ENCODE data around the gene PADI1.

The PADI1 gene

DNA sequence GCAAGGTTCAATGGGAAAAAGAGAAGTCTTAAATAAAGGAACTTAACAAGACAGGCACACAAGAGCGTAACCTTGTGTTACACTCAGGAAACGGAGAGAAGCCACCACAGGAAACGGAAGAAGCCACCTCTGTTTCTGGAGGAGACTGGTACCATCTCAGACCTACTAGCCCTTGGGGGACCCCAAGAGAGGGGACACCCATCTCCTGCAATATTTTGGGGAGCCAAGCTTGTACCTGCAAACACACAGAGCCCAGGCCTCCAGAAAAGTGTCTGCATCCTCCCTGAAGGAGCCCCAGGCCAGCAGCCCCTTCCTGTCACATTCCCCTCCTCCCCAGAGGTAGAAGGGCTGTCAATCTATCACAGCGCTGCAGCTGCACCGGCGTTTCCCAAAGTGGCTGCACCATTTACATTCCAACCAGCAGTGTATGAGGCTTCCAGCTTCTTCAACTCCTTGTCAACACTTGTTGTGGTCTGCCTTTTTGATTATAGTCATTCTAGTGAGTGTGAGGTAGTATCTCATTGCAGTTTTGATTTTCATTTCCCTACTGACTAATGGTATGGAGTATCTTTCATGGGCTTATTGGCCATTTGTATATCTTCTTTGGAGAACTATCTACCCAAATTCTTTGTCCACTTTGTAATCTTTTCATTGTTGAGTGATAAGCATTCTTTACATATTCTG lies 23.0 kb upstream of the PADI1 start:
- no peak for DNase-seq (ENCODE audit: low read depth in 4 of 4, low spot score in 1 of 4)

DNA sequence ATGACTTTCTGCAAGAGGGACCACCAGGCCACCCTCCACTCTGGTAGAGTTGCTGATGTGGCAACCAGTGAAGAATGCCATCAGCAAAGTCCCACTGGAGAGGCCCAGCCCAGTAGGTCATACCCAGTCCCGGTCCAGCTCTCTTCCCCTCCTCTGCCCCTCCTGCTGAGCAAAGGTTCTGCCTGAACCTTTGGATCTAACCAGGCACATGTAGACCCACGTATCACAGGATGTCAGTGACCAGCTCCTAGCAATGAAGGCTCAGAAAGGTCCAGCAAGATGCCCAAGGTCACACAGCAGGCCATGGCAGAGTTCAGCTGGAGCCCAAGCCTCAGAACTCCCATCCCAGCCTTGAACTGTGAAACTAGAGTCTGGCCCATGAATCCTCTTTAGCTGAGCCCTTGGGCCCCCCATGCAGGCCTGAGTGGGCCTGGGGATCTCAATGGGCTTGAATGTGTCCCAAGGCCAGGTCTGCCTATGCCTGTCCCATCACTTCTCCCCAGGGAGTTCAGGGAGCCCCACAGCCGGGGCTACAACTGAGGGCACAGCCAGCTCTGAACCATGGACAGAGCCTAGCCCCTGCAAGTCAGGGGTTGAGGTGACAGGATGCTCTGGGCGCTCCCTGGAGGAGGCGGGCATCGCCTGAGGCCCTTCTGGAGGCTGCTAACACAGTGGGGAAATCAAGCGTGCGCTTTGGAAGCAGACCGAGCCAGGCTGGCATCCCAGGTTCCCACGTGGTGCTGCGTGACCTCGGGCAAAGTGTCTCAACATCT lies 21.4 kb upstream of the PADI1 start:
- no peak for DNase-seq (ENCODE audit: low read depth in 4 of 4, low spot score in 1 of 4)

DNA sequence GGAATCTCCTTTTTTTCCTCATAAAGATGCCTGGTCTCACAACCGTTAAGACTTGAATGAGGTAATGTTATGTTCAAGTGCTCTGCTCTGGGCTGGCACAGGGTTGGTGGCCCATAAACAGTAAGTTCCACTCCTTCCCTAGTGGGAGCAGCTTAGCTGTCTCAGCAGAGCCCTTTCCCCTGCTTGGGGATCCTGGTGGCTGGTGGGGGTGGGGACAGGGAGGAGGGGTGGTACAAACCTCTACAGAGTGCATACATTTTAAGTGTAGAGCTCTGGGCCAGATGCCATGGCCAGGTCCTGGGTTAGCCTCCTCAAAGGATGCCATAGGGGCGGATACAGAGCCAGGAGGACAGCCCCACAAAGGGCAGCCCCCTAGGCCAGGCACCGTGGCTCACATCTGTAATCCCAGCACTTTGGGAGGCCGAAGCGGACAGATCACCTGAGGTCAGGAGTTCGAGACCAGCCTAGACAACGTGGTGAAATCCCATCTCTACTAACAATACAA lies 20.7 kb upstream of the PADI1 start:
- DNase-seq (ENCODE audit: low read depth in 4 of 4, low spot score in 1 of 4): no peak

DNA sequence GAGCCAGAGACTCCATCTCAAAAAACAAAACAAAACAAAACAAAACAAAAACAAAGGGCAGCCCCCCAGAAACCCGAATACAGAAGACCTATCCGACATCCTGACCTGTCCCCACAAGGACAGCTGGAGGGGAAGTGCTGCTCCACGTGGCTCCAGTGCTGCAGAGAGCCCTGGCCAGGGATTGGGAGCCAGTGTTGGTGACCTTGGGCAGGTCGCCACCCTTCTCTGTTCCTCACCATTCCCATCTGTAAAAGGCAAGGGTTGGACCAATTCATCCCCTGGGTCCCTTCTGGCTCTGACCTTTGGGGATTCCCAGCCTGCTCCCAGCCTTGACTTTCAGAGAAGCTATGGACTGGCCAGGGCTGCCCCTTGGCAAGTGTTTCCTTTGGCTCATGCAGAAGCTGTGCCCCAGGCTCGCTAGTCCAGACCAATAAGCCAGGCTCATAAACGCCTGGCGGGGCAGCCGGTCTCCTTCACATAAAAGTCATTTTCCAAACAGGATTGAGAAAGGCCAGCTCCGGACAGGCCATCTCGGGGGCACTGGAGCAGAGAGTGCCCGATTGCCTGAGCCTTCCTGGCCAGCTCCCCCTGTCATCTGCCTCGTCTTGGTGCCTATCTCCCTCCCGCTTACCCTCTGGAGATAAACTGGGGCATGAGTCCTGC lies 20.0 kb upstream of the PADI1 start:
- no peak for DNase-seq (ENCODE audit: low read depth in 4 of 4, low spot score in 1 of 4)

DNA sequence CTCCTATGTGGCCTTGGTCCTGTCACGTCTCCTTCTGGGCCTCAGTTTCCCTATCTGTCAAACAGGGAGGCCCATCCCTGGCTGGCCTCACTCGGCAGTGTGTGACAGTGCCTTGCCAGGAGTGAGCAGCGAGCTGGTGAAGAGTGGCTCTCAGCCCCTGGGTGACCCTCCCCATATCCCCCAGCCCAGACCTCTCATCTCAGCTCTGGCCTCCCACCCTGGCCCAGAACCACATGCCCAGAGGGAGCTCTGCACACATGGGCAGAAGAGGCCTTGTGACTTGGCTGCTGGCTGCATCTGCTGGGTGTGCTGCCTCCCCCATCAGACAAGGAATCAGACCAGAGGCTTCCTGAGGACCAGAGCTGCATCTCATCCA lies 19.5 kb upstream of the PADI1 start:
- DNase-seq (ENCODE audit: low read depth in 4 of 4, low spot score in 1 of 4): no peak

DNA sequence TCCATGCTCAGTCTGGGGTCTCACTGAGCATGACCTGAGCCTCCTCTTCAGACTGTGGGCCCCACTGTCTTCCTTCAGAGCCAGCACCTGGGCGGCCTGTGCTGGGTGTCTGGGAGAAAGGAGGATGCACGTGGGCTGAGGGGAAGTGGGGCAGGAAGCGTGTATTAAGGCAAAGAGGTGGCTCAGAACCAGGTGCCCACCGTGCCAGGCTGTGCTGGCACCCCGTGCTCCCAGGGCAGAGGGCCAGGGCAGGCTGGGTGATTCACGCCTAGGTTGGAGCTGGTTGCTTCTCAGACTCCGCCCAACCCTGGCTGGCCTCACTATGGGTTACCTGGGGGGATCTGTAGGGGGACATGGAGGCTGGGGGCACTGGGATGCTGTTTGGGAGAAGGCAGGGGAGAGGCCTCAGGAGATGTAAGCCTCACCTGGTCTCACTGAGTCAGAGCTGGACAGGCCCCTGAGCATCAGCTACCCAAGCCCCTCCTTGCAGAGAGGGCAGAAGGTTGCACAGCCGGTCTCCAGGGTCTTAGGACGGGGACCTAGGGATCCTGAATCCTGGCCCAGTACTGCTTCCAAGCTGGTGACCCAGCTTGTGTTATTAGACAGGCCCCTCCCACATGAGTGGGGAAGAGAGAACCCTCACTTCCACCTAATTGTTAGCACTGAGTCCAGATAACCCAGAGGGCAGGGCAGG lies 18.6 kb upstream of the PADI1 start:
- no peak for DNase-seq (ENCODE audit: low read depth in 4 of 4, low spot score in 1 of 4)

DNA sequence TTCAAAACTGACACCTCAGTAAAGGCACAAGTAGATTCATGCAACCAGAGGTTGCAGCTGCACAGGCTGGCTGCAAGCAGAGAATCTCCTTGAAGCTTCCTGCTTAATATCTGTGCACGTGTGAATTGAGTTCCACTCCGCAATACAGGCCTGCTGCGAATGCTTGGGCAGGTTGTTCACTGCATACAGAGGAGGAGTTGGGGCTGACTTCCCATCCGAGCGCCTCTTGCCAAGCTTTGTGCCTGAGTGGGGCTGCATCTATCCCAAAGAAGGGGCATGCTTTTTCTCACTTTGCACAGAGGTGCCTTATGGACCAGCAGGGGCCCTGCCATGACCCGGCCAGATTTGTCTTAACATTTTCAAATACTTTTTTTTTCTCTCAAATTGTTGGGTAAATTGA lies 17.9 kb upstream of the PADI1 start:
- no peak for DNase-seq (ENCODE audit: low read depth in 4 of 4, low spot score in 1 of 4)

DNA sequence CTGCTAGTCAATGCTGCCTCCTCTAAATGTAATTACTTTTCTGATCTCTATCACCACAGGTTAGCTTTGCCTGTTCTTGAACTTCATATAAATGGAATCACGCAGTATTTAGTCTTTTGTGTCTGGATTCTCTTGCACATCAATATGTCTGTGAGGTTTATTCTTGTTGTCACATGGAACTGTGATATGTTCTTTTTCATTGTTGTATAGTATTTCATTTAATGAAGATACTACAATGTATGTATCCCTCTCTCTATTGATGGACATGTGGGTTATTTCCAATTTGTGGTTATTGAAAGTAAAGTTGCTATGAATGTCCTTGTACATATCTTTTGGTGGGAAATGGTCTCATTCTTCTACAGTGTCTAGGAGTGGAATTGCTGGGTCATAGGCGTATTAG lies 16.7 kb upstream of the PADI1 start:
- no peak for DNase-seq (ENCODE audit: low read depth in 4 of 4, low spot score in 1 of 4)

DNA sequence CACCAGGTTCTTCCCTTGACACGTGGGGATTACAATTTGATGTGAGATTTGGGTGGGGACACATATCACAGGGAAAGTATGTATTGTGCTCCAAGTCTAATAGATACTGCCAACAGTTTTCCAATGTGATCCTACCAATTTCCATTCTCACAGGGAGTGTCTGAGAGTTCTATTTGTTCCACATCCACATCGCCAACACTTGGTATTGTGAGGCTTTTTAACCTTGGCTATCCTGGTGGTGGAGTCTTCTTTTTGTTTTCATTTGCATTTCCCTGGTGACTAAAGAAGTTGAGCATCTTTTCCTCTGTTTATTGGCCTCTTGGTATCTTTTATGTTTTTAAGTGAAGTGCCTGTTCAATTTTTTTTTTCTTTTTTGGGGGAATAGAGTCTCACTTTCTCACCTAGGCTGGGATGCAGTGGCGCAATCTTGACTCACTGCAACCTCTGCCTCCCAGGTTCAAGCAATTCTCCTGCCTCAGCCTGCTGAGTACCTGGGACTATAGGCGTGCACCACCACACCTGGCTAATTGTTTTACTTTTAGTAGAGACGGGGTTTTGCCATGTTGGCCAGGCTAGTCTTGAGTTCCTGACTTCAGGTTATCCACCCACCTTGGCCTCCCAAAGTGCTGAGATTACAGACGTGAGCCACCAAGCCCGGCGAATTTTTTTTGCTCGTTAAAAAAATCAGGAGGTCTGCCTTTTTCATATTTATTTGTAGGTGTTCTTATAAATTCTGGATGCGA lies 15.9 kb upstream of the PADI1 start:
- no peak for DNase-seq (ENCODE audit: low read depth in 4 of 4, low spot score in 1 of 4)

DNA sequence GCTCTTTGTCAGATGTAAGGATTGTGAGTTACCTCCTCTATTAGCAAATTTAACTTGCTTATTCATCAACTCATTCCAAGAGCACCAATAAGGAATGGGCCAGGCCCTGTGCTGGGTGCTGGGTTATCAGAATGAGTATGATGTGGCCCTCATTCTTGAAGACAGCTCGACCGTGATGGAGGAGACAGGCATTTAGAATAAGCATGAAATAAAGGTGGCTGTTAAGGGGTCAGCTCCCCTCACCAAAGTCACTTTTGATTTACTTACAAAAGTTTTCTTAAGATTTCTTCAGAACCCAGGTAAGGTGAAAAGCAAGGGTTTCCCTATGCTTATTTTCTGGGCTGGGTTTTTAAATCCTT lies 15.3 kb upstream of the PADI1 start:
- no peak for DNase-seq (ENCODE audit: low read depth in 4 of 4, low spot score in 1 of 4)

DNA sequence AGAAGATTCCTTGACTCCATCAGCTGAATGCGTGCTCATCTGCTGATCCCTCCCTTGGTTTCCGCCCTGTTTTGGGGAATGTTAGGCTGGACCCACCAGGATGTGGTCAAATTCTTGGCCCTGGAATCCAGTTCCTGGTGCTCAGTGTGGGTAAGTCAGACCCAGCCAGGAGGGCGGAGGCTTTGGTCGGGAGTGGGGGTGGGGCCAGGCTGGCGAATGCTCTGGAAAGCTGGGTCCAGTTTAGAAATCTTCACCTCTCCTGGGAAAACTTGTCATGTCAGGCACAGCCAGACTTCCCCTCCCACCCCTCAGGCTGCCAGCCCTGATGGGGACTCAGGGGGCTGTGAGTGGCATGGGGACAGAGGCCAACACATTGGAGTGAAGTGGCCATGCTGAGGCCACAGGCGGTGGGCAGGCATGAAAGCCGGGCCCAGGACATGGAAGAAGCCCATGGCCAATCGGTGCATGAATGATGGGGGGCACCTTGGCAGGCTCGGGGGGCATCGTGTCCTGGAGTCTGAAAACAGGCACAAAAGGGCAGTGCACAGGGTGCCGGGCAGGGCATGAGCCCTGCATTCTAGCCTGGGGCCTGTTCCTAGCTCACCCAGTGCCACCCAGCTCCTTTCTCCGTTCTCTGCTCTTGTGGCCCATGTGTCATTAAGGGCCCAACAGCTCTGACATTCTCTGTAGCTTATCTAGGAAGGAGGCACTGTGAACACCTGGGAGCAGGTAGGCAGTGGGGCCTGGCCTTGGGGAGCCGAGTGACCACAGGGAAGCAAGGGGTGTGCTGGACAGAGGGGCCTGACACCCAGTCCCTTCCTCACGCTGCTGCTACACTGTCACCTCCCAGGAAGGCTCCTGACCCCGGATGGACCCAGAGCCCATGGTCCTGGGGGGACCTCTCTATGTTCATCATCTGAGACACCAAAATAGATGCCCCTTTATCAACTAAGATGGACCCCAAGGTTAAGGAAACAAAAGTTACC lies 14.6 kb upstream of the PADI1 start:
- no peak for DNase-seq (ENCODE audit: low read depth in 4 of 4, low spot score in 1 of 4)

DNA sequence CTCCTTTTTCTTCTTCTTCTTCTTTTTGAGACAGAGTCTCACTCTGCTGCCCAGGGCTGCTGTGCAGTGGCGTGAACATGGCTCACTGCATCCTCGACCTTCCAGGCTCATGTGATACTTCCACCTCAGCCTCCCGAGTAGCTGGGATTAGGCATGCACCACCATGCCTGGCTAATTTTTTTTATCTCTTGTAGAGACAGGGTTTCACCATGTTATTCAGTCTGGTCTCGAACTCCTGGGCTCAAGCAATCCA lies 13.0 kb upstream of the PADI1 start:
- no peak for DNase-seq (ENCODE audit: low read depth in 4 of 4, low spot score in 1 of 4)

DNA sequence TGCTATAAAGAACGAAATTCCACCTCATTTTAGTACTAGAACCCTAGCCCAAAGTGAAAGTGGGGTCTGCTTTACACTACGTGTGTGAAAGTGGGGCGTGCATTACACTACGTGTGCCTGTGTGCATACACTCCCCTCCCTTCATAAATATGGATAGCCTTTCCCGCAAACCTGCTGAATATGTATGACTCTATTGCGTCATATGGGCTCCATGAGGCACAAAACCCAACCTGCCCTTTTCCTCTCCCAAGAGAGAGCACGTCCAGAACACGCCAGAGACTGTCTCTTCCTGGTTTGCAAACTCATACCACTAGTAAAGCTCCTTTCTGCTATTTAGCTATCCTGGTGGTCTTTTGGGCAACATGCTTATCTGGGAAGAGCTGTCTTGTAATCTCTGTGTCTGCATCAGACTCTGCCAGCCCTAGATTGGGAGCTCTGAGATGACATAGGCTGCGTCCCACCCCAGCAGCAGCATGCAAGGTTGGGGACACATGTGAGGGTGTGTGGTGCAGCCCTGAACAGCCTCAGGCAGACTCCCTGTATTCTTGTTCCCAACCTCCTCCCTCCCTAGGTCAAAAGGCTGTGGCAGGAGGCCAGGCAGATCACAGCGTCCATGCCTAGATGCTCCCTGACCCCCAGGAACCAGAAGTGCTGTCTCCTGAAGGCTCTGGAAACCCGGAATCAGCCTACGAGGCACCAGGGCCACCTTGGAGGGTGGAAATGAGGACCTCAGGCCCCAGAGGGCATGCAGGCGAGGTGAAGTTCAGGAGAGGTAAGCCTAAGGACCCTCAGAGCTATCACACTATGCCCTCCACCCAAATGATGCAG lies 12.3 kb upstream of the PADI1 start:
- no peak for DNase-seq (ENCODE audit: low read depth in 4 of 4, low spot score in 1 of 4)

DNA sequence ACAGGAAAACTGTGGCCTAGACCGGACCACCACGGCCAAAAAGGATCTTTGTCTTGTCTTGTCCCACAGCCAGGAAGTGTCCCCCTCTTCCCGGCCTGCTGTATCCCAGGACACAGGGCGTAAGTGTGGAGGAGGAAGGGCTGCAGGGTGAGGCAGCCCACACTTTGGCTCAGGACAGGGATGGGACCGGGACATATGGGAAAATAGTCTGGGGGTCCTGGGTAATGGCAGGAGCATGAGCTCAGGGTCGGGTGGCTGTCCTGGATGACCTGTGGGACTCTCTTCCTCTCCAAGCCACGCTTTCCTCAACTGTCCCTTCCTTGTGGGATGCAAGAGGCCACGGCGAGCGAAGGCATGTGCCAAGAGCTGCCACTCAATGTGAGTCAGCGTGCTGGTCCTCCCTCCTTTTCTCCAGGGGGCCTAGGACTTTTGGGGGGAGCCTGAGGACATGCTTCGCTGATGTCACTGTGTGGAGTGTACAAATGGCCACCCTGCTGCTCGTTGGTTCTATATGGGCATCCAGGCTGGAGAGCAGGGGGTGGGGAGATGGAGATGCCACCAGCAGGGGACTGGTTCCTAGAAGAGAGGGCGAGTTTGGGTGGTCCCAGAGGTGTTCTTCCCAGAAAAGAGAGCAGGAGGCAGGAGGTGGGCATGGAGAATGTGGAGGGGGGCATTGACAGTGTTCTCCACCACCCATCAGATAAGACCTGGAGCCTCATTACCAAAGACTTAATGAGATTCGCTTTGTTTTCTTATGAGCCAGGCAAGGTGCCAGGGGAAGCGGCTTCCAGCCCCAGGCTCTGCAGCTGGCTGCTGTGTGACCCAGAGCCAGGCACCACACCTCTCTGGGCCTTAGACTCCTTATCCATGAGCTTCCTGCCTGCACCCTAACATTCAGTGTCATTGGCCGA lies 11.5 kb upstream of the PADI1 start:
- no peak for DNase-seq (ENCODE audit: low read depth in 4 of 4, low spot score in 1 of 4)

DNA sequence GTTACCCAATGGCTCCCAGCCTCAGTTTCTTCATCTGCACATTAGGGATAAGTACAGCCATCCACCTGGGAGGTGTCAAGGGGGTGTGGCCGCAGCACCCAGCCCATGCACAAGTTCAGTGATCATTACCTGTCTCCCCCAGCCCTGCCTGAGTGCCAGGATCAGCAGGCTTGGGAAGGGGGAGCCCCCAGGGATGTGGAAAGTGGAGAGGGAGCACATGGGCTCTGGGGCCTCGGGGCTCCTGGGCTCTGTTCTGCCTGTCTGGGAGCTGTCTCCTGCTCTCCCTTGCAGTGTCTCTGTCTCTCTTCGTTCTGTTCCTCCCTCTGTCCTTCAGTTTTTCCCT lies 10.8 kb upstream of the PADI1 start:
- no peak for DNase-seq (ENCODE audit: low read depth in 4 of 4, low spot score in 1 of 4)

DNA sequence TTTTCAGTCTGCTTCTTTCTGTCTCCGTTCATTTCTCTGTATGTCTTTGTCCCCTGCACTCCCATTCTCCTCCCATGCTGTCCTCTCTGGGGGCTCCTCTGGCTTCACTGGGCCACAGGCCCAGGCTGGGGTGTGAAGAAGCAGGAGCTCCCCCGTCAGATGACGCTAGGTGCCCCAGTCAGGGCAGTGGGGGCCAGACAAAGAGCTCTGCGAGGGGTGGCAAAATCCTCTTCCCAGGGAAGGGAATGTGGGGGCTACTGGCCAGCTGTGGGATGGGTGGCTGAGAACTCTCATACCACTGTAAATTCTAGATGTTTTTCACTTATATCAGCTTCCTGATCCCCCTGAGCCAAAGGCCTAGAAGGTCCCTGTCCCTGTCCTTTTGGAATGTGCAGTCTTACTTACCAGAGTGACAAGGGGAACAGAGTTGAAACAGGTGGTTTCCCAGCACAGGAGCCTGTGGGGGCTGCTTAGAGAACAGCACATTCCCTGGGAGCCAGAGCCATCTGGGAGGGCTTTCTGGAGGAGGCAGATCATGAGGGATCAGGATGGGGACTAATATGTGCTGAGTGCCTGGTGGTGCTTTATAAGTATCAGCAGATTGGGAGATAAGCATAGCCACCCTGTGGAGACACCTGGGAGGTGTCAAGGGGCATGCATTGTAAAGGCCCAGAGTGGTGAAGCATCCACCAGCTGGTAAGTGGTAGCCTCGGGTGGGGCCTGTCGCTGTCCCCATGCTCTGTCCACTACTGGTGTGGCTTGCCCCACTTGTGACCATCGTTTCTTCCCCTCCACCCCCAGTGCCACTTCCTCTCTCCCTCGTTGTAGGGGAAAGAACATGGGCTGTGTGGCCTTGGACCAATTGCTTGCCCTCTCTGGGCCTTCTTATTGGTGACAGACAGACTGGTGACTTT lies 10.1 kb upstream of the PADI1 start:
- DNase-seq (ENCODE audit: low read depth in 4 of 4, low spot score in 1 of 4): no peak

DNA sequence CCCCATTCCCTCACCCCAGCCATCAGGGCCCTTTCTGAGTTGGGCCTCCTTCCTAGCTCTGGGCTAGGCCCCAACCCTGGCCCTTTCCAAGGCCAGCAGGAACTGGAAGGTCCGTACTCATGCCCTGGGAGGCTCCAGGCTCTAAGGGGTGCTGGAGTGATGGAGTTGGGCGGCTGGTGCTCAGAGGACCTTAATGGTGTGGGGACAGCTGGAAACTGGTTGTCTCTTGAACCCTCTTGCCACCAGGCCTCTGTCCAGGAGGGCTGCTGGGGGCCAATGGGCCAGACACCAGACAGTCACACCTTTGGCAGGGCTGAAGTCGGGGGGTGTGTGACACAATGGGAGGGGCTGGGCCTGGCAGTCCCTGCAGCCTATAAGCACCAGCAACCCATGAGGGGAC lies 9.2 kb upstream of the PADI1 start:
- DNase-seq (ENCODE audit: low read depth in 4 of 4, low spot score in 1 of 4): no peak
